Astrocyte (in vitro differentiated cells and primary cell): ENCODE data around the gene DGKE. TPM values are rescaled to one million over a fixed set of nuclear protein-coding genes. Genes with fewer than 3 reads are reported as not detected.

Experiments
- DNase-seq: peaks from one replicate; pipeline ENCODE4 v3.0.0-alpha.2; 2010; ENCODE audit warnings: low read depth
- FAIRE-seq: peaks from 2 replicates; lab custom pipeline; 2011; peaks lifted over from hg19 to GRCh38; lab: Jason Lieb, UNC
- H2AFZ ChIP-seq: 2 replicates; pipeline ENCODE4 v1.6.0; 2012; ENCODE audit warnings: low read depth, low read length, inconsistent platforms
- H3K27ac ChIP-seq: 2 replicates; pipeline ENCODE4 v1.5.1; 2011; ENCODE audit warnings: low read depth, low read length, inconsistent platforms
- H3K27me3 ChIP-seq: 2 replicates; pipeline ENCODE4 v1.6.0; 2011; ENCODE audit warnings: low read length, inconsistent platforms; ENCODE audit not compliant: insufficient read depth
- H3K36me3 ChIP-seq: 2 replicates; pipeline ENCODE4 v1.5.1; 2011; ENCODE audit warnings: low read length, inconsistent platforms; ENCODE audit not compliant: insufficient read depth
- H3K4me1 ChIP-seq: 2 replicates; pipeline ENCODE4 v1.5.1; 2011; ENCODE audit warnings: low read length, inconsistent platforms; ENCODE audit not compliant: insufficient read depth
- H3K4me2 ChIP-seq: 2 replicates; pipeline ENCODE4 v1.6.0; 2012; ENCODE audit warnings: low read length, inconsistent platforms
- H3K4me3 ChIP-seq: 2 replicates; pipeline ENCODE4 v1.5.1; 2011; ENCODE audit warnings: low read depth, mild to moderate bottlenecking, low read length, inconsistent platforms; ENCODE audit not compliant: insufficient read depth
- H3K79me2 ChIP-seq: 2 replicates; pipeline ENCODE4 v1.6.0; 2012; ENCODE audit warnings: mild to moderate bottlenecking, low read length, inconsistent platforms; ENCODE audit not compliant: insufficient read depth
- H3K9ac ChIP-seq: 2 replicates; pipeline ENCODE4 v1.6.0; 2012; ENCODE audit warnings: mild to moderate bottlenecking, low read length, inconsistent platforms
- H3K9me3 ChIP-seq: 2 replicates; pipeline ENCODE4 v1.5.1; 2012; ENCODE audit warnings: low read depth, mild to moderate bottlenecking, low read length, inconsistent platforms; ENCODE audit not compliant: insufficient read depth
- H4K20me1 ChIP-seq: 2 replicates; pipeline ENCODE4 v1.6.0; 2012; ENCODE audit warnings: low read length, inconsistent platforms; ENCODE audit not compliant: insufficient read depth
- H3K27ac Mint-ChIP-seq: one replicate; pipeline ENCODE4 v1.8.0; 2021; ENCODE audit warnings: mild to moderate bottlenecking, mixed read lengths; ENCODE audit not compliant: unreplicated experiment
- H3K27me3 Mint-ChIP-seq: one replicate; pipeline ENCODE4 v1.8.0; 2021; ENCODE audit warnings: low read depth, mixed read lengths; ENCODE audit not compliant: unreplicated experiment
- H3K36me3 Mint-ChIP-seq: one replicate; pipeline ENCODE4 v1.8.0; 2021; ENCODE audit warnings: low read depth, mixed read lengths; ENCODE audit not compliant: unreplicated experiment
- H3K4me1 Mint-ChIP-seq: one replicate; pipeline ENCODE4 v1.8.0; 2021; ENCODE audit warnings: low read depth, mixed read lengths; ENCODE audit not compliant: unreplicated experiment
- H3K4me3 Mint-ChIP-seq: one replicate; pipeline ENCODE4 v1.8.0; 2021; ENCODE audit warnings: mild to moderate bottlenecking, moderate library complexity, mixed read lengths; ENCODE audit not compliant: unreplicated experiment
- H3K9me3 Mint-ChIP-seq: one replicate; pipeline ENCODE4 v1.8.0; 2021; ENCODE audit warnings: mild to moderate bottlenecking, mixed read lengths; ENCODE audit not compliant: unreplicated experiment
- EZH2 ChIP-seq: IDR thresholded peaks from 2 replicates; pipeline ENCODE4 v1.6.1; 2012; ENCODE audit warnings: mild to moderate bottlenecking, low read length, inconsistent platforms; ENCODE audit not compliant: insufficient read depth
- total RNA-seq: library from RNA; stranded (reverse); gene quantifications from 2 replicates; pipeline ENCODE4 v1.2.1, GENCODE V29; 2021
- TF ChIP-seq, protein P1 (sequence below): IDR thresholded peaks from 2 replicates; pipeline ENCODE4 v1.5.1; 2011; ENCODE audit warnings: low read depth, mild to moderate bottlenecking, inconsistent platforms, low read length, moderate library complexity; ENCODE audit not compliant: insufficient read depth

DGKE gene
- total RNA-seq, 1 donor from 2014 or later: 5.5 TPM

GRCh38 chr17:56819030-56819429 is 14.9 kb upstream of the DGKE start:
- no peak for FAIRE-seq
- H3K36me3 ChIP-seq: no peaks in the 10 kb centered on the region
- H3K9ac ChIP-seq: no peak overlapping the region
- peaks cover 3% of the 10 kb centered on the region for H3K4me1 Mint-ChIP-seq
- DNase-seq: no peak
- no peaks in the 10 kb centered on the region for H4K20me1 ChIP-seq
- H3K27ac ChIP-seq: no peak overlapping the region
- H3K27me3 Mint-ChIP-seq: no peaks in the 10 kb centered on the region
- H3K9me3 Mint-ChIP-seq: no peaks in the 10 kb centered on the region
- no peaks in the 10 kb centered on the region for H3K9me3 ChIP-seq
- TF ChIP-seq EZH2: no peak
- TF ChIP-seq, protein P1, sequence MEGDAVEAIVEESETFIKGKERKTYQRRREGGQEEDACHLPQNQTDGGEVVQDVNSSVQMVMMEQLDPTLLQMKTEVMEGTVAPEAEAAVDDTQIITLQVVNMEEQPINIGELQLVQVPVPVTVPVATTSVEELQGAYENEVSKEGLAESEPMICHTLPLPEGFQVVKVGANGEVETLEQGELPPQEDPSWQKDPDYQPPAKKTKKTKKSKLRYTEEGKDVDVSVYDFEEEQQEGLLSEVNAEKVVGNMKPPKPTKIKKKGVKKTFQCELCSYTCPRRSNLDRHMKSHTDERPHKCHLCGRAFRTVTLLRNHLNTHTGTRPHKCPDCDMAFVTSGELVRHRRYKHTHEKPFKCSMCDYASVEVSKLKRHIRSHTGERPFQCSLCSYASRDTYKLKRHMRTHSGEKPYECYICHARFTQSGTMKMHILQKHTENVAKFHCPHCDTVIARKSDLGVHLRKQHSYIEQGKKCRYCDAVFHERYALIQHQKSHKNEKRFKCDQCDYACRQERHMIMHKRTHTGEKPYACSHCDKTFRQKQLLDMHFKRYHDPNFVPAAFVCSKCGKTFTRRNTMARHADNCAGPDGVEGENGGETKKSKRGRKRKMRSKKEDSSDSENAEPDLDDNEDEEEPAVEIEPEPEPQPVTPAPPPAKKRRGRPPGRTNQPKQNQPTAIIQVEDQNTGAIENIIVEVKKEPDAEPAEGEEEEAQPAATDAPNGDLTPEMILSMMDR: no peak
- H3K27ac Mint-ChIP-seq: no peak overlapping the region
- H3K4me3 Mint-ChIP-seq: no peak overlapping the region
- no peak overlapping the region for H2AFZ ChIP-seq
- H3K4me1 ChIP-seq: no peaks in the 10 kb centered on the region
- no peak overlapping the region for H3K4me3 ChIP-seq
- no peaks in the 10 kb centered on the region for H3K27me3 ChIP-seq
- H3K36me3 Mint-ChIP-seq: peaks cover 2% of the 10 kb centered on the region
- no peak overlapping the region for H3K4me2 ChIP-seq
- H3K79me2 ChIP-seq: no peaks in the 10 kb centered on the region

GRCh38 chr17:56819431-56820145 is 14.4 kb upstream of the DGKE start:
- Histone ChIP-seq H3K9me3 (no peaks in the 10 kb centered on the region), H3K79me2 (no peaks in the 10 kb centered on the region), H4K20me1 (no peaks in the 10 kb centered on the region), H3K27ac (no peak overlapping the region), H3K4me1 (no peaks in the 10 kb centered on the region), H3K36me3 (no peaks in the 10 kb centered on the region), H3K4me3 (no peak overlapping the region), H3K27me3 (no peaks in the 10 kb centered on the region), H2AFZ (peak overlapping the region; percentile 62), H3K4me2 (no peak overlapping the region), H3K9ac (no peak overlapping the region)
- no peaks in the 10 kb centered on the region for H3K9me3 Mint-ChIP-seq
- H3K36me3 Mint-ChIP-seq: peaks cover 7% of the 10 kb centered on the region
- H3K27ac Mint-ChIP-seq: no peak overlapping the region
- no peaks in the 10 kb centered on the region for H3K27me3 Mint-ChIP-seq
- DNase-seq (peak; percentile 29), FAIRE-seq (peak; percentile 32)
- TF ChIP-seq, protein P1: peak; percentile 77
- no peak for TF ChIP-seq EZH2
- H3K4me3 Mint-ChIP-seq: no peak overlapping the region
- H3K4me1 Mint-ChIP-seq: peaks cover 3% of the 10 kb centered on the region

GRCh38 chr17:56820207-56820606 is 13.7 kb upstream of the DGKE start:
- TF ChIP-seq, protein P1: no peak
- TF ChIP-seq EZH2: no peak
- Histone ChIP-seq H3K4me2 (no peak overlapping the region), H3K79me2 (no peaks in the 10 kb centered on the region), H3K4me1 (no peaks in the 10 kb centered on the region), H3K27ac (no peak overlapping the region), H2AFZ (no peak overlapping the region), H3K9me3 (no peaks in the 10 kb centered on the region), H4K20me1 (no peaks in the 10 kb centered on the region), H3K9ac (no peak overlapping the region), H3K4me3 (no peak overlapping the region), H3K36me3 (no peaks in the 10 kb centered on the region), H3K27me3 (no peaks in the 10 kb centered on the region)
- FAIRE-seq (no peak), DNase-seq (no peak)
- H3K36me3 Mint-ChIP-seq: peaks cover 7% of the 10 kb centered on the region
- H3K4me1 Mint-ChIP-seq: no peaks in the 10 kb centered on the region
- no peaks in the 10 kb centered on the region for H3K9me3 Mint-ChIP-seq
- H3K27me3 Mint-ChIP-seq: no peaks in the 10 kb centered on the region
- no peak overlapping the region for H3K27ac Mint-ChIP-seq
- no peak overlapping the region for H3K4me3 Mint-ChIP-seq
